Liver (tissue), 9 donors: ENCODE data around the gene ZFP92. TPM values are rescaled to one million over a fixed set of nuclear protein-coding genes. Genes with fewer than 3 reads are reported as not detected.

ENCODE experiments used
- DNase-seq: peaks from one replicate; pipeline ENCODE4 v3.0.0-alpha.2; 2017; ENCODE audit warnings: low spot score
- H3K27ac ChIP-seq, 2 donors: one replicate each; pipeline ENCODE4 v1.7.0; 2013; ENCODE audit warnings: inconsistent platforms in 2 of 2, low read length in 2 of 2, control low read depth in 1 of 2, low read depth in 1 of 2, mild to moderate bottlenecking in 1 of 2
- H3K27me3 ChIP-seq, 4 donors: one replicate each; pipeline versions ENCODE4 v1.6.1 to v1.7.0; 2013; ENCODE audit warnings: low read length in 3 of 4, inconsistent platforms in 1 of 4, mild to moderate bottlenecking in 1 of 4, moderate library complexity in 1 of 4; ENCODE audit not compliant: control insufficient read depth in 4 of 4, insufficient read depth in 4 of 4
- H3K36me3 ChIP-seq, 4 donors: one replicate each; pipeline versions ENCODE4 v1.6.1 to v1.7.0; 2013; ENCODE audit warnings: low read length in 3 of 4, mild to moderate bottlenecking in 3 of 4, low read depth in 1 of 4, moderate library complexity in 1 of 4; ENCODE audit not compliant: control insufficient read depth in 4 of 4, insufficient read depth in 3 of 4
- H3K4me1 ChIP-seq, 4 donors: one replicate each; pipeline versions ENCODE4 v1.6.1 to v1.7.0; 2013; ENCODE audit warnings: low read length in 3 of 4, mild to moderate bottlenecking in 3 of 4, moderate library complexity in 1 of 4; ENCODE audit not compliant: control insufficient read depth in 4 of 4, insufficient read depth in 4 of 4
- H3K4me3 ChIP-seq, 3 donors: one replicate each; pipeline versions ENCODE4 v1.6.1 to v1.7.0; 2013; ENCODE audit warnings: low read length in 3 of 3, control low read depth in 1 of 3, low read depth in 1 of 3, mild to moderate bottlenecking in 1 of 3
- H3K9ac ChIP-seq, 2 donors: one replicate each; pipeline ENCODE4 v1.7.0; 2013; ENCODE audit warnings: low read length in 2 of 2, mild to moderate bottlenecking in 2 of 2, moderate library complexity in 2 of 2, control low read depth in 1 of 2, low read depth in 1 of 2
- H3K9me3 ChIP-seq, 4 donors: one replicate each; pipeline versions ENCODE4 v1.6.1 to v1.7.0; 2013; ENCODE audit warnings: low read length in 3 of 4; ENCODE audit not compliant: control insufficient read depth in 4 of 4
- ATF3 ChIP-seq: IDR thresholded peaks from 2 replicates; pipeline ENCODE4 v1.6.1; 2016; ENCODE audit warnings: antibody characterized with exemption
- CTCF ChIP-seq: fragments of 150-350 bp; IDR thresholded peaks from 2 replicates; pipeline ENCODE4 v1.5.1; 2017; ENCODE audit warnings: improper control_type of control experiment, low read depth, low read length; ENCODE audit not compliant: missing input control
- EGR1 ChIP-seq, 2 donors: IDR thresholded peaks; 2 replicates each; pipeline ENCODE4 v1.6.1; 2016 to 2018; ENCODE audit warnings: antibody characterized with exemption in 2 of 2, low read depth in 2 of 2
- FOXA1 ChIP-seq: IDR thresholded peaks from 2 replicates; pipeline ENCODE4 v1.6.1; 2016; ENCODE audit warnings: antibody characterized with exemption
- FOXA2 ChIP-seq: IDR thresholded peaks from 2 replicates; pipeline ENCODE4 v1.6.1; 2016; ENCODE audit warnings: antibody characterized with exemption
- GABPA ChIP-seq, 2 donors: IDR thresholded peaks in 1 of 2; conservative IDR thresholded peaks in 1 of 2; 2 replicates each; pipeline ENCODE4 v1.6.1; 2016; ENCODE audit warnings: antibody characterized with exemption in 2 of 2, mild to moderate bottlenecking in 1 of 2, moderate library complexity in 1 of 2
- HNF4A ChIP-seq, 2 donors: conservative IDR thresholded peaks; 2 replicates each; pipeline ENCODE4 v1.6.1; 2016; ENCODE audit warnings: antibody characterized with exemption in 2 of 2, mild to moderate bottlenecking in 2 of 2
- HNF4G ChIP-seq: IDR thresholded peaks from 2 replicates; pipeline ENCODE4 v1.6.1; 2016; ENCODE audit warnings: antibody characterized with exemption
- JUND ChIP-seq, 2 donors: IDR thresholded peaks; 2 replicates each; pipeline ENCODE4 v1.6.1; 2016; ENCODE audit warnings: antibody characterized with exemption in 2 of 2
- NR2F2 ChIP-seq: IDR thresholded peaks from 2 replicates; pipeline ENCODE4 v1.6.1; 2016; ENCODE audit warnings: antibody characterized with exemption
- RAD21 ChIP-seq, 2 donors: IDR thresholded peaks; 2 replicates each; pipeline ENCODE4 v1.6.1; 2016; ENCODE audit warnings: antibody characterized with exemption in 2 of 2, mild to moderate bottlenecking in 2 of 2
- REST ChIP-seq: IDR thresholded peaks from 2 replicates; pipeline ENCODE4 v1.6.1; 2016; ENCODE audit warnings: antibody characterized with exemption, mild to moderate bottlenecking
- RXRA ChIP-seq, 2 donors: IDR thresholded peaks; 2 replicates each; pipeline ENCODE4 v1.6.1; 2017 to 2018; ENCODE audit warnings: antibody characterized with exemption in 2 of 2, mild to moderate bottlenecking in 1 of 2
- SP1 ChIP-seq: IDR thresholded peaks from 2 replicates; pipeline ENCODE4 v1.6.1; 2018; ENCODE audit warnings: antibody characterized with exemption, mild to moderate bottlenecking
- TAF1 ChIP-seq: conservative IDR thresholded peaks from 2 replicates; pipeline ENCODE4 v1.6.1; 2016; ENCODE audit warnings: antibody characterized with exemption, mild to moderate bottlenecking
- YY1 ChIP-seq: IDR thresholded peaks from 2 replicates; pipeline ENCODE4 v1.6.1; 2016; ENCODE audit warnings: antibody characterized with exemption, mild to moderate bottlenecking
- WGBS: extraction: QIAGEN DNeasy Blood & Tissue Kit; methylation state at CpG from one replicate; pipeline ENCODE4 v1.1.7; 2013; 5-methylcytosine and 5-hydroxymethylcytosine counted together
- polyA plus RNA-seq, 2 donors: library from polyadenylated mRNA; stranded (reverse) in 1 of 2; unstranded in 1 of 2; fragments of 200-250 nt in 1 of 2; fragments of >200 nt in 1 of 2; fragmentation: Nextera tagmentation in 1 of 2; extraction: Ambion mirVana in 1 of 2; gene quantifications; one replicate each; pipeline versions ENCODE4 v1.2.1 to v1.2.3, GENCODE V29; 2013 to 2015
- total RNA-seq, 2 donors: library from RNA; depleted of rRNA; stranded (reverse); fragments of >200 nt; gene quantifications; one replicate each; pipeline ENCODE4 v1.2.3, GENCODE V29; 2014
- TF ChIP-seq, protein P1 (sequence below): IDR thresholded peaks from 2 replicates; pipeline ENCODE4 v1.6.1; 2016; ENCODE audit warnings: antibody characterized with exemption
- TF ChIP-seq, protein P2 (sequence below): IDR thresholded peaks from 2 replicates; pipeline ENCODE4 v1.6.1; 2016; ENCODE audit warnings: antibody characterized with exemption
- donor health status: healthy.
- donor health status: healthy.
- donor health status: healthy.
- donor health status: healthy.
- donor health status: healthy.

The ZFP92 gene
- total and polyA plus RNA-seq, 4 donors: 0.24 to 1.3 (median 0.44) TPM

DNA sequence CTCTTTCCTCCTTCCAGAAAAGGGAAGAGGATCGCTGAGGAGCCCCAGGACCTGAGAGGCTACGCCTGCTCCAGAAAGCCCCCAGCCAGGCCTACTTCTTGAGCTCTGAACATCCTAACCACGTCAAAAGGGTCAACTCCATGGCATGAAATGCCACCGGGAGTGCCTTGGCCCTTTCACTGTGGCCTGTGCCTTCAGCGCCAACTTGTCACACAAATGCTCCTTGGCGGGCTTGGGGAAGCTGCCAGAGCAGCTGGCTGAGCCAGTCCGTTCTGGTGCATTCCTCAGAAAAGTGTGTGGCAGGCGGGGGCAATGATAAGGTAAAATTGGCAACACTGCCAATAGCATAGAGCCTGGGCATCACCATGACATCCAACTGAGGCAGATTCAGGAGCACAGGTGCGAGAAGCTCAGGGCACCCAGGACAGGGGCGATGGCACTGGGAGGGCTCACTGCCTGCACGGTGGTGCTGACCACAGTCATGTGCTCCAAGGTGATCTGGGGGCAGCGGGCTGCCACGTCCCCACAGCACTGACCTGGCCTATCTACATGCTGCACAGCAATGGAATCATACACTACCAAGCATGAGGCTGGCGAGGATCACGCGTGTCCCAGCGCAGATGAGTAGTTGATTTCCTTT, 46.7 kb downstream of the ZFP92 start:
- no peaks in the 10 kb centered on the region for H3K27me3 ChIP-seq
- H3K4me3 ChIP-seq: no peak overlapping the region
- H3K4me1 ChIP-seq: no peaks in the 10 kb centered on the region
- no peak for DNase-seq
- no peak for TF ChIP-seq HNF4G
- TF ChIP-seq GABPA (IDR thresholded peaks at IDR 0.05 in 1 of 2, conservative IDR thresholded peaks at IDR 0.05 in 1 of 2): no peak
- no peak for TF ChIP-seq ATF3
- no peak for TF ChIP-seq CTCF
- TF ChIP-seq FOXA2: no peak
- no peak for TF ChIP-seq TAF1
- TF ChIP-seq, protein P1, sequence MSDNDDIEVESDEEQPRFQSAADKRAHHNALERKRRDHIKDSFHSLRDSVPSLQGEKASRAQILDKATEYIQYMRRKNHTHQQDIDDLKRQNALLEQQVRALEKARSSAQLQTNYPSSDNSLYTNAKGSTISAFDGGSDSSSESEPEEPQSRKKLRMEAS: no peak
- no peak for TF ChIP-seq RAD21 (IDR thresholded peaks at IDR 0.05)
- no peak for TF ChIP-seq FOXA1
- TF ChIP-seq YY1: no peak
- TF ChIP-seq, protein P2, sequence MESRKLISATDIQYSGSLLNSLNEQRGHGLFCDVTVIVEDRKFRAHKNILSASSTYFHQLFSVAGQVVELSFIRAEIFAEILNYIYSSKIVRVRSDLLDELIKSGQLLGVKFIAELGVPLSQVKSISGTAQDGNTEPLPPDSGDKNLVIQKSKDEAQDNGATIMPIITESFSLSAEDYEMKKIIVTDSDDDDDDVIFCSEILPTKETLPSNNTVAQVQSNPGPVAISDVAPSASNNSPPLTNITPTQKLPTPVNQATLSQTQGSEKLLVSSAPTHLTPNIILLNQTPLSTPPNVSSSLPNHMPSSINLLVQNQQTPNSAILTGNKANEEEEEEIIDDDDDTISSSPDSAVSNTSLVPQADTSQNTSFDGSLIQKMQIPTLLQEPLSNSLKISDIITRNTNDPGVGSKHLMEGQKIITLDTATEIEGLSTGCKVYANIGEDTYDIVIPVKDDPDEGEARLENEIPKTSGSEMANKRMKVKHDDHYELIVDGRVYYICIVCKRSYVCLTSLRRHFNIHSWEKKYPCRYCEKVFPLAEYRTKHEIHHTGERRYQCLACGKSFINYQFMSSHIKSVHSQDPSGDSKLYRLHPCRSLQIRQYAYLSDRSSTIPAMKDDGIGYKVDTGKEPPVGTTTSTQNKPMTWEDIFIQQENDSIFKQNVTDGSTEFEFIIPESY: no peak
- TF ChIP-seq SP1: no peak
- TF ChIP-seq HNF4A (conservative IDR thresholded peaks at IDR 0.05): no peak
- TF ChIP-seq EGR1 (IDR thresholded peaks at IDR 0.05; ENCODE audit: low read depth in 2 of 2): no peak
- no peak for TF ChIP-seq NR2F2
- TF ChIP-seq RXRA (IDR thresholded peaks at IDR 0.05): no peak
- TF ChIP-seq JUND (IDR thresholded peaks at IDR 0.05): no peak
- TF ChIP-seq REST: no peak
- H3K36me3 ChIP-seq: peaks cover 0 to 6% (median 3%) of the 10 kb centered on the region in 4 donors
- 96% methylated on average over 17 of the region's 17 CpGs for WGBS
- H3K27ac ChIP-seq: no peak overlapping the region
- no peak overlapping the region for H3K9ac ChIP-seq
- no peaks in the 10 kb centered on the region for H3K9me3 ChIP-seq
